NT2/D1 (cell line): Measurements from ENCODE around the gene TSPAN32.
A peak's percentile ranks its signal among the peaks of the same experiment; 100 is the strongest.

Experiments
- DNase-seq: peaks from one replicate; pipeline ENCODE4 v3.0.0-alpha.2; 2011; ENCODE audit warnings: low read depth, low spot score
- H3K27me3 ChIP-seq: 2 replicates; pipeline ENCODE4 v1.6.0; 2011; ENCODE audit warnings: mild to moderate bottlenecking; ENCODE audit not compliant: insufficient read length, insufficient read depth
- H3K36me3 ChIP-seq: 2 replicates; pipeline ENCODE4 v1.6.1; 2011; ENCODE audit warnings: mild to moderate bottlenecking, low read length, mixed read lengths; ENCODE audit not compliant: insufficient read depth, insufficient read length
- H3K4me1 ChIP-seq: 2 replicates; pipeline ENCODE4 v1.5.1; 2011; ENCODE audit not compliant: insufficient read depth, insufficient read length
- H3K4me3 ChIP-seq: 2 replicates; pipeline ENCODE4 v1.5.1; 2011; ENCODE audit warnings: low read depth; ENCODE audit not compliant: insufficient read length
- H3K9ac ChIP-seq: 2 replicates; pipeline ENCODE4 v1.6.0; 2011; ENCODE audit warnings: low read depth; ENCODE audit not compliant: insufficient read length
- H3K9me3 ChIP-seq: 2 replicates; pipeline ENCODE4 v1.5.1; 2011; ENCODE audit warnings: mild to moderate bottlenecking, low read length; ENCODE audit not compliant: insufficient read depth
- SUZ12 ChIP-seq: IDR thresholded peaks from 2 replicates; pipeline ENCODE4 v1.6.1; 2011; ENCODE audit not compliant: insufficient read length, insufficient read depth; ENCODE audit errors: extremely low read depth
- YY1 ChIP-seq: IDR thresholded peaks from 2 replicates; pipeline ENCODE4 v1.6.1; 2011; ENCODE audit not compliant: insufficient read length, insufficient read depth
- ZNF274 ChIP-seq: IDR thresholded peaks from 2 replicates; pipeline ENCODE4 v1.6.1; 2011; ENCODE audit warnings: mild to moderate bottlenecking, low read depth, low read length

The TSPAN32 gene

GRCh38 chr11:2268729-2269600 is 32.8 kb upstream of the TSPAN32 start:
- Histone ChIP-seq H3K9me3 (peaks cover 4% of the 10 kb centered on the region; the same call in 1 of the 2 replicates), H3K9ac (peak overlapping the region; percentile 75), H3K27me3 (peaks cover 32% of the 10 kb centered on the region), H3K36me3 (peaks cover 2% of the 10 kb centered on the region), H3K4me1 (peaks cover 18% of the 10 kb centered on the region), H3K4me3 (peak overlapping the region; percentile 53)
- no peak for TF ChIP-seq ZNF274
- TF ChIP-seq YY1: no peak
- no peak for TF ChIP-seq SUZ12
- DNase-seq: peak; percentile 33

GRCh38 chr11:2269601-2270321 is 32.1 kb upstream of the TSPAN32 start:
- Histone ChIP-seq H3K9me3 (peaks cover 4% of the 10 kb centered on the region; the same call in 1 of the 2 replicates), H3K27me3 (peaks cover 32% of the 10 kb centered on the region), H3K9ac (peak overlapping the region; percentile 82), H3K4me1 (peaks cover 18% of the 10 kb centered on the region), H3K4me3 (peak overlapping the region; percentile 53), H3K36me3 (peaks cover 2% of the 10 kb centered on the region)
- TF ChIP-seq YY1 (no peak), SUZ12 (peak; percentile 46), ZNF274 (no peak)
- DNase-seq: peak; percentile 67

GRCh38 chr11:2270322-2271076 is 31.3 kb upstream of the TSPAN32 start, which contains the start of gene ASCL2:
Gene ASCL2 (minus strand): TSS chr11:2270588. CDS start chr11:2270332, 256 bp downstream.
- DNase-seq: no peak
- peaks cover 4% of the 10 kb centered on the region; the same call in 1 of the 2 replicates for H3K9me3 ChIP-seq
- peak within 1 kb of the TSS; percentile 53 for H3K4me3 ChIP-seq

GRCh38 chr11:2271077-2271326 is 30.8 kb upstream of the TSPAN32 start:
- H3K9me3 ChIP-seq: peaks cover 4% of the 10 kb centered on the region; the same call in 1 of the 2 replicates
- no peak overlapping the region for H3K4me3 ChIP-seq
- H3K27me3 ChIP-seq: peaks cover 32% of the 10 kb centered on the region
- peaks cover 18% of the 10 kb centered on the region for H3K4me1 ChIP-seq
- no peak for DNase-seq
- TF ChIP-seq SUZ12: no peak
- no peak for TF ChIP-seq ZNF274
- no peak for TF ChIP-seq YY1
- H3K9ac ChIP-seq: no peak overlapping the region
- peaks cover 2% of the 10 kb centered on the region for H3K36me3 ChIP-seq

More at GRCh38 chr11:2270322-2271076, 31.3 kb upstream of the TSPAN32 start, which contains the start of gene ASCL2:
- H3K27me3 ChIP-seq: peaks cover 32% of the 10 kb centered on the region
- TF ChIP-seq YY1: no peak
- no peak for TF ChIP-seq SUZ12
- TF ChIP-seq ZNF274: no peak
- H3K9ac ChIP-seq: peak within 1 kb of the TSS; percentile 82
- peaks cover 2% of the 10 kb centered on the region for H3K36me3 ChIP-seq
- H3K4me1 ChIP-seq: peaks cover 18% of the 10 kb centered on the region

GRCh38 chr11:2271327-2272227 is 30.2 kb upstream of the TSPAN32 start:
- Histone ChIP-seq H3K9me3 (peaks cover 4% of the 10 kb centered on the region; the same call in 1 of the 2 replicates), H3K4me1 (peaks cover 18% of the 10 kb centered on the region), H3K9ac (no peak overlapping the region), H3K4me3 (no peak overlapping the region), H3K27me3 (peaks cover 32% of the 10 kb centered on the region), H3K36me3 (peaks cover 2% of the 10 kb centered on the region)
- no peak for TF ChIP-seq SUZ12
- TF ChIP-seq ZNF274: no peak
- no peak for TF ChIP-seq YY1
- no peak for DNase-seq
